Osteoblast (primary cell): ENCODE measurements around the gene UPF3A. TPM values are rescaled to one million over a fixed set of nuclear protein-coding genes. Genes with fewer than 3 reads are reported as not detected.
"Not testable (repeated sequence)": the region's sequence is repeated elsewhere in the genome, so short reads cannot be mapped to it uniquely, and the experiment has no call there.

Source experiments
- DNase-seq: peaks from one replicate; pipeline ENCODE4 v3.0.0; 2011; ENCODE audit warnings: low spot score, mixed read lengths; ENCODE audit not compliant: insufficient read length; ENCODE audit errors: missing footprints
- H2AFZ ChIP-seq: 2 replicates; pipeline ENCODE4 v1.6.0; 2011; ENCODE audit warnings: mild to moderate bottlenecking, low read length
- H3K27ac ChIP-seq: 2 replicates; pipeline ENCODE4 v1.5.1; 2011; ENCODE audit warnings: mild to moderate bottlenecking, low read depth, low read length, moderate library complexity
- H3K27me3 ChIP-seq: 2 replicates; pipeline ENCODE4 v1.6.0; 2012; ENCODE audit warnings: mild to moderate bottlenecking, control low read depth, inconsistent platforms, low read length, moderate library complexity; ENCODE audit not compliant: insufficient read depth
- H3K36me3 ChIP-seq: 2 replicates; pipeline ENCODE4 v1.5.1; 2011; ENCODE audit warnings: mild to moderate bottlenecking, low read length, control low read depth, moderate library complexity; ENCODE audit not compliant: insufficient read depth
- H3K4me1 ChIP-seq: 2 replicates; pipeline ENCODE4 v1.5.1; 2011; ENCODE audit warnings: mild to moderate bottlenecking, low read length, control low read depth, moderate library complexity; ENCODE audit not compliant: insufficient read depth
- H3K4me2 ChIP-seq: 2 replicates; pipeline ENCODE4 v1.6.0; 2011; ENCODE audit warnings: mild to moderate bottlenecking, low read length; ENCODE audit not compliant: insufficient read depth
- H3K4me3 ChIP-seq: fragments of 200-600 bp; sonication (generic); 3 replicates; pipeline ENCODE4 v1.5.1; 2012; ENCODE audit warnings: mild to moderate bottlenecking, low read length, inconsistent platforms; ENCODE audit not compliant: insufficient read depth
- H3K79me2 ChIP-seq: 2 replicates; pipeline ENCODE4 v1.6.0; 2012; ENCODE audit warnings: mild to moderate bottlenecking, low read length, control low read depth, inconsistent platforms; ENCODE audit not compliant: insufficient read depth
- H3K9me3 ChIP-seq: 2 replicates; pipeline ENCODE4 v1.5.1; 2011; ENCODE audit warnings: low read depth, low read length, control low read depth
- H4K20me1 ChIP-seq: 2 replicates; pipeline ENCODE4 v1.6.0; 2012; ENCODE audit warnings: mild to moderate bottlenecking, low read length, control low read depth; ENCODE audit not compliant: insufficient read depth
- small RNA-seq: library from RNA; depleted of rRNA; stranded (forward); fragments of <200 nt; gene quantifications from one replicate; pipeline ENCODE3, GENCODE V24; 2012
- total RNA-seq: library from RNA; depleted of rRNA; stranded (reverse); fragments of >200 nt; gene quantifications from 2 replicates; pipeline ENCODE4 v1.2.3, GENCODE V29; 2012
- TF ChIP-seq, protein P1 (sequence below): IDR thresholded peaks from 2 replicates; pipeline ENCODE4 v1.5.1; 2011; ENCODE audit warnings: mild to moderate bottlenecking, low read depth, low read length, moderate library complexity; ENCODE audit errors: extremely low read depth

The UPF3A gene
- total RNA-seq, 1 donor, result 25.0 TPM

DNA sequence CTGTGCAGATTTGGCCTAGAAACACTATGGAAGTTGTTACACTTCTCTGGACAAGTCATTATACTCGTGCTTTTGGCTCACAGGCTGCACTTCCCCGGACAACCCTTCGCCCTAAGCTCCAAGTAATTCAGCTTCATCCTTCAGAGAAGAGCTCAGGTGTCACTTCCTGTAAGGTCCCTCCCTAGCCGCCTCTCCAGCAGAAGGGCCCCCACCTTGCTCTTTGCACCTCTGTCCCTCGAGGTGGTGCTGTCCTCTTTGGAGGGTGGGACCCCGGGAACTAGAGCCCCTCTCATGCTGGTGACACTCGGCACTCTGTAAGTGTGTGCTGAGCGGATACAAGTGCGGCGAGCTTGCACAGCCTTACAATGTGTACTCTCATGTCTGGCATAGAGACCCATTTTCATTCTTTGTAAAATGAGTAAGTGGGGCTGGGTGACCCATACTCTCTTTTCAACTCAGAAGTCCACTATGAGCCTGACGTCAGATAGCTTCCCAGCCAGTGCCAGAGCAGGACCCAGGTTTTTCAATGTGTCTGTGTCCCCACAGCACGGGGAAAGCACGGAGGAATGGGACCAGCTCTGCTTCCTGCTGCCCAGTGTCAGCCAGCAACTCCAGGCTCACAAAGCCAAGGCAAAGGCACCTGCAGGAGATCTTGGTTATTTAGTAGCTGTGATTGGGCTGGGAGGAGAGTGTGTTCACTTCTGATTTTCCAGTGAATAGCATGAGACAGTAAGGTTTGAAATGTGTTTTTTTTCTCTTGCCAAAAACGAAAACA is 59.8 kb downstream of the UPF3A start:
- peak overlapping the region; percentile 29 for H2AFZ ChIP-seq

DNA sequence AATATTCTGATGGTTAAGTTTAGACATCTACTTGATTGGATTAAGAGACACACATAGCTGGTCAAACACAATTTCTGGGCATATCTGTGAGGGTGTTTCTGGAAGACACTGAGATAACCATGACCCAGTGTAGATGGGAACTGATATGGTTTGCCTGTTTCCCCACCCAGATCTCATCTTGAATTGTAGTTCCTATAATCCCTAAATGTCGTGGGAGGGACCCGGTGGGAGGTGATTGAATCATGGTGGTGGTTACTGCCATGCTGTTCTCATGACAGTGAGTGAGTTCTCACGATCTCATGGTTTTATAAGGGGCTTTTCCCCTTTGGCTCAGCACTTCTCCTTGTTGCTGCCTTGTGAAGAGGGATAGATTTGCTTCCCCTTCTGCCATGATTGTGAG is 65.9 kb downstream of the UPF3A start:
- H3K4me1 ChIP-seq, H3K4me2 ChIP-seq, H3K27ac ChIP-seq, H3K4me3 ChIP-seq, DNase-seq, H2AFZ ChIP-seq, H3K9me3 ChIP-seq, H3K36me3 ChIP-seq, H4K20me1 ChIP-seq, H3K79me2 ChIP-seq: not testable (repeated sequence)
- H3K27me3 ChIP-seq, result peaks cover 18% of the 10 kb centered on the region

More for the DNA sequence above, 59.8 kb downstream of the UPF3A start:
- Histone ChIP-seq H3K27me3 (no peaks in the 10 kb centered on the region), H3K4me2 (no peak overlapping the region), H3K4me1 (peaks cover 3% of the 10 kb centered on the region), H3K4me3 (no peak overlapping the region), H3K79me2 (no peaks in the 10 kb centered on the region), H4K20me1 (no peaks in the 10 kb centered on the region), H3K9me3 (no peaks in the 10 kb centered on the region), H3K27ac (no peak overlapping the region), H3K36me3 (no peaks in the 10 kb centered on the region)
- DNase-seq, result no peak
- TF ChIP-seq, protein P1, sequence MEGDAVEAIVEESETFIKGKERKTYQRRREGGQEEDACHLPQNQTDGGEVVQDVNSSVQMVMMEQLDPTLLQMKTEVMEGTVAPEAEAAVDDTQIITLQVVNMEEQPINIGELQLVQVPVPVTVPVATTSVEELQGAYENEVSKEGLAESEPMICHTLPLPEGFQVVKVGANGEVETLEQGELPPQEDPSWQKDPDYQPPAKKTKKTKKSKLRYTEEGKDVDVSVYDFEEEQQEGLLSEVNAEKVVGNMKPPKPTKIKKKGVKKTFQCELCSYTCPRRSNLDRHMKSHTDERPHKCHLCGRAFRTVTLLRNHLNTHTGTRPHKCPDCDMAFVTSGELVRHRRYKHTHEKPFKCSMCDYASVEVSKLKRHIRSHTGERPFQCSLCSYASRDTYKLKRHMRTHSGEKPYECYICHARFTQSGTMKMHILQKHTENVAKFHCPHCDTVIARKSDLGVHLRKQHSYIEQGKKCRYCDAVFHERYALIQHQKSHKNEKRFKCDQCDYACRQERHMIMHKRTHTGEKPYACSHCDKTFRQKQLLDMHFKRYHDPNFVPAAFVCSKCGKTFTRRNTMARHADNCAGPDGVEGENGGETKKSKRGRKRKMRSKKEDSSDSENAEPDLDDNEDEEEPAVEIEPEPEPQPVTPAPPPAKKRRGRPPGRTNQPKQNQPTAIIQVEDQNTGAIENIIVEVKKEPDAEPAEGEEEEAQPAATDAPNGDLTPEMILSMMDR, result no peak

DNA sequence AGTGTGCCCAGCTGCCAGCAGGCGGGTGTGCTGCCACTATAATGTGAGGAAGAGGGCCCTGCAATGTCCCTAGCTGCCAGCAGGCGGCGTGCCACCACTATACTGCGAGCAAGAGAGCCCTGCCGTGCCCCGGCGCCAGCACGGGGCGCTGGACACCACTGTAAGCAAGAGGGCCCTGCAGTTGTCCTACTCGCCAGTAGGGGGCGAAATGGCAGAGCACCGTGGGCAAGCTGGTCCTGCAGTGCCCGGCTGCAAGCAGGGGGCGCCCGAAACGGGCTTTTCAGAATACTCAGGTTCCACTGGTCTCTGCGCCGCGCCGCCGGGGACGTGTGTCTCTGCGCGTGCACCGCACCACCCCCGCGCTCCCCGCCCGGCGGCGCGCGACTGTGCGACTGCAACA is 71.4 kb downstream of the UPF3A start:
- DNase-seq, H3K36me3 ChIP-seq, H3K4me2 ChIP-seq, H3K4me1 ChIP-seq, H3K27ac ChIP-seq, H2AFZ ChIP-seq, H4K20me1 ChIP-seq, H3K9me3 ChIP-seq, H3K4me3 ChIP-seq, H3K79me2 ChIP-seq: not testable (repeated sequence)
- TF ChIP-seq, protein P1, result peak; percentile 32
- H3K27me3 ChIP-seq, result peaks cover 14% of the 10 kb centered on the region

DNA sequence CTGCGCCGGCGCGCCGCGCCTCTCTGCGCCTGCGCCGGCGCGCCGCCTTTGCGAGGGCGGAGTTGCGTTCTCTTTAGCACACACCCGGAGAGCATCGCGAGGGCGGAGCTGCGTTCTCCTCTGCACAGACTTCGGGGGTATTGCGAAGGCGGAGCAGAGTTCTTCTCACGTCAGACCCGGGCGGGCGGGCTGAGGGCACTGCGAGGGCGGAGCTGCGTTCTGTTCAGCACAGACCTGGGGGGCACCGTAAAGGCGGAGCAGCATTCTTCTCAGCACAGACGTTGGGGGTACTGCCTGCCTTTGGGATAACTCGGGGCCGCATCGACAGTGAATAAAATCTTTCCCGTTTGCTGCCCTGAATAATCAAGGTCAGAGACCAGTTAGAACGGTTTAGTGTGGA is 72.0 kb downstream of the UPF3A start:
- not testable (repeated sequence) for H3K27ac ChIP-seq, H3K4me3 ChIP-seq, H2AFZ ChIP-seq, H3K4me1 ChIP-seq, H4K20me1 ChIP-seq, H3K9me3 ChIP-seq, DNase-seq, H3K79me2 ChIP-seq, H3K4me2 ChIP-seq, H3K36me3 ChIP-seq
- H3K27me3 ChIP-seq, result peaks cover 12% of the 10 kb centered on the region

Small RNAs within 50 kb of the gene (small RNA-seq; reads per million reads assigned to genes)
- not detected for gene MIR4502
- not detected for gene MIR548AR

Other genes starting within 250 kb of the UPF3A start
- gene RASA3, start 149.0 kb upstream of the UPF3A start, total RNA-seq, result 40.7 and 41.3 TPM in 2 replicates
- not detected in 2 replicates for gene CFAP97D2, start 102.3 kb upstream of the UPF3A start, total RNA-seq
- gene CDC16, start 46.7 kb upstream of the UPF3A start, total RNA-seq, result 82.2 and 85.7 TPM in 2 replicates
- 9.4 and 10.3 TPM in 2 replicates for gene CHAMP1, start 32.9 kb downstream of the UPF3A start, total RNA-seq